Spleen (tissue), 11 donors: ENCODE measurements around the gene SSBP3. TPM values are rescaled to one million over a fixed set of nuclear protein-coding genes. Genes with fewer than 3 reads are reported as not detected.
A peak's percentile ranks its signal among the peaks of the same experiment; 100 is the strongest.
"Not testable (repeated sequence)": the region's sequence is repeated elsewhere in the genome, so short reads cannot be mapped to it uniquely, and the experiment has no call there.

ENCODE experiments used
- DNase-seq: peaks from one replicate; pipeline ENCODE4 v3.0.0-alpha.2; 2020
- H3K27ac ChIP-seq, 8 donors: fragments of 200-600 bp; sonication (generic) in 7 of 8; 1 replicate in 4 of 8; 2 replicates in 4 of 8; pipeline versions ENCODE4 v1.5.0 to v1.8.0; 2016 to 2021; ENCODE audit warnings: inconsistent platforms in 4 of 8, mild to moderate bottlenecking in 4 of 8, moderate library complexity in 1 of 8
- H3K27me3 ChIP-seq, 7 donors: fragments of 200-600 bp; sonication (generic) in 6 of 7; replicated peaks in 1 of 7; 1 replicate in 4 of 7; 2 replicates in 3 of 7; pipeline versions ENCODE4 v1.5.0 to v1.8.0; 2016 to 2021; ENCODE audit warnings: inconsistent platforms in 3 of 7, mild to moderate bottlenecking in 1 of 7
- H3K36me3 ChIP-seq, 6 donors: fragments of 200-600 bp; sonication (generic) in 5 of 6; 1 replicate in 4 of 6; 2 replicates in 2 of 6; pipeline versions ENCODE4 v1.5.0 to v1.8.0; 2016 to 2021; ENCODE audit warnings: inconsistent platforms in 2 of 6
- H3K4me1 ChIP-seq, 6 donors: fragments of 200-600 bp; sonication (generic) in 5 of 6; 1 replicate in 3 of 6; 2 replicates in 3 of 6; pipeline versions ENCODE4 v1.5.0 to v1.8.0; 2016 to 2021; ENCODE audit warnings: inconsistent platforms in 3 of 6
- H3K4me3 ChIP-seq, 8 donors: fragments of 200-600 bp; sonication (generic) in 7 of 8; 1 replicate in 4 of 8; 2 replicates in 4 of 8; pipeline versions ENCODE4 v1.5.0 to v1.8.0; 2016 to 2021; ENCODE audit warnings: inconsistent platforms in 4 of 8, mild to moderate bottlenecking in 4 of 8, moderate library complexity in 2 of 8
- H3K9me3 ChIP-seq, 8 donors: fragments of 200-600 bp; sonication (generic) in 7 of 8; 1 replicate in 4 of 8; 2 replicates in 4 of 8; pipeline versions ENCODE4 v1.5.0 to v1.8.0; 2016 to 2021; ENCODE audit warnings: inconsistent platforms in 4 of 8
- POLR2A ChIP-seq, 3 donors: fragments of 450-650 bp; IDR thresholded peaks; one replicate each; pipeline ENCODE4 v1.5.1; 2017; ENCODE audit warnings: antibody characterized with exemption in 3 of 3, mild to moderate bottlenecking in 1 of 3
- POLR2AphosphoS5 ChIP-seq, 3 donors: sonication (generic); formaldehyde crosslinking; IDR thresholded peaks; one replicate each; pipeline ENCODE4 v1.5.1; 2017; ENCODE audit warnings: antibody characterized with exemption in 3 of 3
- WGBS, 5 donors: extraction: QIAGEN DNeasy Blood & Tissue Kit in 3 of 5; methylation state at CpG; one replicate each; pipeline versions ENCODE4 v1.1.5 to v1.1.7; 2013 to 2018; 5-methylcytosine and 5-hydroxymethylcytosine counted together
- intact Hi-C: fragments of 100-400 bp; cut with DNase I; formaldehyde crosslinking; loops from one replicate; pipeline ENCODE4 v1.15.0; 2023; ENCODE audit warnings: low total_unique reads
- polyA plus RNA-seq, 3 donors: library from polyadenylated mRNA; stranded (reverse); fragments of 200-250 nt; gene quantifications; one replicate each; pipeline ENCODE4 v1.2.1, GENCODE V29; 2013
- total RNA-seq, 7 donors: library from RNA; depleted of rRNA in 3 of 7; stranded (reverse); fragments of >200 nt in 3 of 7; fragmentation: NEBNext Ultra II Directional in 4 of 7; extraction: Animal tissue kit (Norgen Biotek cat#: 25700) in 4 of 7; gene quantifications; one replicate each; pipeline versions ENCODE4 v1.1.0 to v1.2.1, GENCODE V29; 2016 to 2021
- TF ChIP-seq, protein P1 (sequence below), 11 experiments: fragments of 200-600 bp in 7 of 11; fragments of 450-650 bp in 4 of 11; sonication (generic) in 4 of 11; IDR thresholded peaks in 8 of 11; conservative IDR thresholded peaks in 3 of 11; 1 replicate in 7 of 11; 2 replicates in 4 of 11; pipeline versions ENCODE4 v1.4.0 to v1.8.0; 2016 to 2021; ENCODE audit warnings: antibody characterized with exemption in 11 of 11, inconsistent platforms in 4 of 11, mild to moderate bottlenecking in 1 of 11
- donor health status: healthy with polysubstance abuse.
- donor health status: DM: no; HTN: no; CAD: no; lungs with moderate emphysema.
- donor health status: DM: no; HTN: no; CAD: no.
- donor health status: Bipolar disorder and iron deficiency.
- donor health status: healthy.
- donor health status: DM: no; HTN: no; CAD: no.
- donor health status: DM: yes; HTN: yes; CAD: no.

Gene SSBP3
- total and polyA plus RNA-seq, 10 donors = 14.4 to 73.5 (median 26.3) TPM

- H3K9me3 ChIP-seq = no peaks in the 10 kb centered on the region
- DNase-seq = peak; percentile 78
- WGBS, 5 donors = 62 to 74% (median 72%) methylated on average over 8 to 11 of the region's 11 CpGs
- H3K27me3 ChIP-seq = no peaks in the 10 kb centered on the region
- intact Hi-C loops = no loop called here
- peak overlapping the region; percentile 19 to 79 (median 71) for H3K27ac ChIP-seq
- H3K4me1 ChIP-seq = peaks cover 13 to 44% (median 32%) of the 10 kb centered on the region in 6 donors
- TF ChIP-seq POLR2AphosphoS5 (IDR thresholded peaks at IDR 0.05) = peak; percentile 21 to 68 (median 37)
- TF ChIP-seq POLR2A (IDR thresholded peaks at IDR 0.05) = no peak
- peaks cover 3 to 91% (median 55%) of the 10 kb centered on the region in 6 donors for H3K36me3 ChIP-seq
- no peak overlapping the region for H3K4me3 ChIP-seq
Measured at GRCh38 chr1:54218883-54219687, 187.1 kb downstream of the SSBP3 start.

DNA sequence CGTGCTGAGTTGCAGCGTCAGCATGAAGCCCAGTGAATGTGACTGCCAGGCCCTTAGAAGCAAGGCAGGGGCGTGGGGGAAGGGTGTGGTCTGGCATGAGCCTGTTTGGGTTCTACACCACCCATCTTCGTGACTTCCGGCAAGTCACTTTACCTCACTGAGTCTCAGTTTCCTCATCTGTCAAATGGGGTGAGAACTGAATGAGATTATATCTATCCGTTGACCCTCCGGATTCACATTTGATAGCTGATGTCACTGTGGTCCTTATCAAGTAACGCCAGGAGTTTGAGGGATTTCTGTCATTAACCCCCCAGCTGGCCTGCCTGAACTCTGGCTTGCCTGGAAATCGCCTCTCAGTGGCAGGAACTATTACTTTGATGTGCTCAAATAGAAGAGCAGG, 190.7 kb downstream of the SSBP3 start:
- no peaks in the 10 kb centered on the region for H3K9me3 ChIP-seq
- H3K4me3 ChIP-seq = no peak overlapping the region
- H3K36me3 ChIP-seq = peaks cover 8 to 100% (median 90%) of the 10 kb centered on the region in 6 donors
- intact Hi-C loops = no loop called here
- H3K4me1 ChIP-seq = peaks cover 7 to 33% (median 22%) of the 10 kb centered on the region in 6 donors
- 91 to 96% (median 94%) methylated on average over 7 to 9 of the region's 9 CpGs for WGBS, 5 donors
- no peak overlapping the region for H3K27ac ChIP-seq
- H3K27me3 ChIP-seq = no peaks in the 10 kb centered on the region
- TF ChIP-seq, protein P1, sequence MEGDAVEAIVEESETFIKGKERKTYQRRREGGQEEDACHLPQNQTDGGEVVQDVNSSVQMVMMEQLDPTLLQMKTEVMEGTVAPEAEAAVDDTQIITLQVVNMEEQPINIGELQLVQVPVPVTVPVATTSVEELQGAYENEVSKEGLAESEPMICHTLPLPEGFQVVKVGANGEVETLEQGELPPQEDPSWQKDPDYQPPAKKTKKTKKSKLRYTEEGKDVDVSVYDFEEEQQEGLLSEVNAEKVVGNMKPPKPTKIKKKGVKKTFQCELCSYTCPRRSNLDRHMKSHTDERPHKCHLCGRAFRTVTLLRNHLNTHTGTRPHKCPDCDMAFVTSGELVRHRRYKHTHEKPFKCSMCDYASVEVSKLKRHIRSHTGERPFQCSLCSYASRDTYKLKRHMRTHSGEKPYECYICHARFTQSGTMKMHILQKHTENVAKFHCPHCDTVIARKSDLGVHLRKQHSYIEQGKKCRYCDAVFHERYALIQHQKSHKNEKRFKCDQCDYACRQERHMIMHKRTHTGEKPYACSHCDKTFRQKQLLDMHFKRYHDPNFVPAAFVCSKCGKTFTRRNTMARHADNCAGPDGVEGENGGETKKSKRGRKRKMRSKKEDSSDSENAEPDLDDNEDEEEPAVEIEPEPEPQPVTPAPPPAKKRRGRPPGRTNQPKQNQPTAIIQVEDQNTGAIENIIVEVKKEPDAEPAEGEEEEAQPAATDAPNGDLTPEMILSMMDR (IDR thresholded peaks at IDR 0.05 in 8 of 11, conservative IDR thresholded peaks at IDR 0.05 in 3 of 11) = no peak
- no peak for TF ChIP-seq POLR2AphosphoS5 (IDR thresholded peaks at IDR 0.05)
- TF ChIP-seq POLR2A (IDR thresholded peaks at IDR 0.05) = no peak
- DNase-seq = peak; percentile 45

GRCh38 chr1:54212872-54213271, 193.3 kb downstream of the SSBP3 start:
- Histone ChIP-seq H3K4me1 (peaks cover 0 to 6% (median 0%) of the 10 kb centered on the region in 6 donors), H3K27ac (no peak overlapping the region), H3K4me3 (no peak overlapping the region), H3K27me3 (no peaks in the 10 kb centered on the region), H3K9me3 (no peaks in the 10 kb centered on the region), H3K36me3 (peaks cover 10 to 100% (median 96%) of the 10 kb centered on the region in 6 donors)
- intact Hi-C loops = no loop called here
- TF ChIP-seq POLR2A (IDR thresholded peaks at IDR 0.05) (no peak), POLR2AphosphoS5 (IDR thresholded peaks at IDR 0.05) (no peak)
- TF ChIP-seq, protein P1 (IDR thresholded peaks at IDR 0.05 in 8 of 11, conservative IDR thresholded peaks at IDR 0.05 in 3 of 11) = no peak
- WGBS, 5 donors = 45 to 70% (median 67%) methylated on average over 1 of the region's 1 CpG; no CpG with 5 or more reads in 1 of the 5 donors
- no peak for DNase-seq

GRCh38 chr1:54207896-54208295, 198.3 kb downstream of the SSBP3 start:
- WGBS, 5 donors = 61 to 81% (median 70%) methylated on average over 4 of the region's 4 CpGs
- DNase-seq, H3K27me3 ChIP-seq, H3K9me3 ChIP-seq, H3K4me3 ChIP-seq, intact Hi-C loops, H3K27ac ChIP-seq: not testable (repeated sequence)
- Histone ChIP-seq H3K36me3 (peaks cover 7 to 96% (median 81%) of the 10 kb centered on the region in 6 donors), H3K4me1 (peaks cover 0 to 11% (median 1%) of the 10 kb centered on the region in 6 donors)

DNA sequence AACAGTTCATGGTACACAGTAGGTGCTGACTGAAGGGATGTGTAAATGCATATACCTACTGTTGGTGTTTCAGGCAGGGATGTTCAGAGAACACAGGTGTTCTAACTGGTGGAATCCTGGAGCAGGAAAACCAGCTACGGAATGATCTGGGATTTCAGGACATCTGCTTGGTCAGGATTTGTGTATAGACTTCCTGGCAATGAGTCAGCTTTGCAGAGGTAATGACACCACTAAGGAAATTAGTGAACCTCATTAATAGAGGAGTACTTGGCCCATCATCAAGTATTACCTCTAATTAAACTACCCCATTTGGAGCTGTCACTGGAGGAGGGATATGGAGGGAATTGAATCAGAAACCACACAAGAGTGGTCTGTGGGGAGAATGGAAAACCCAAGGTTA, 198.9 kb downstream of the SSBP3 start:
- Histone ChIP-seq H3K9me3 (no peaks in the 10 kb centered on the region), H3K36me3 (peaks cover 4 to 96% (median 75%) of the 10 kb centered on the region in 6 donors), H3K27me3 (no peaks in the 10 kb centered on the region), H3K4me1 (peaks cover 0 to 17% (median 6%) of the 10 kb centered on the region in 6 donors), H3K4me3 (no peak overlapping the region), H3K27ac (no peak overlapping the region)
- TF ChIP-seq POLR2AphosphoS5 (IDR thresholded peaks at IDR 0.05) (no peak), POLR2A (IDR thresholded peaks at IDR 0.05) (no peak)
- TF ChIP-seq, protein P1 (IDR thresholded peaks at IDR 0.05 in 8 of 11, conservative IDR thresholded peaks at IDR 0.05 in 3 of 11) = no peak
- intact Hi-C loops = no loop called here
- WGBS, 5 donors = 6 to 78% (median 41%) methylated on average over 1 of the region's 1 CpG
- no peak for DNase-seq
